HG02870 (cell line): ENCODE data around the gene RGS16.

Source experiments
- ATAC-seq: cut with Tn5 transposase; IDR thresholded peaks from one replicate; pipeline ENCODE4 v1.9.1; 2021; ENCODE audit warnings: mild to moderate bottlenecking, moderate library complexity; ENCODE audit not compliant: unreplicated experiment

The RGS16 gene

GRCh38 chr1:182630586-182630985 is 26.4 kb upstream of the RGS16 start:
- ATAC-seq: no peak

DNA sequence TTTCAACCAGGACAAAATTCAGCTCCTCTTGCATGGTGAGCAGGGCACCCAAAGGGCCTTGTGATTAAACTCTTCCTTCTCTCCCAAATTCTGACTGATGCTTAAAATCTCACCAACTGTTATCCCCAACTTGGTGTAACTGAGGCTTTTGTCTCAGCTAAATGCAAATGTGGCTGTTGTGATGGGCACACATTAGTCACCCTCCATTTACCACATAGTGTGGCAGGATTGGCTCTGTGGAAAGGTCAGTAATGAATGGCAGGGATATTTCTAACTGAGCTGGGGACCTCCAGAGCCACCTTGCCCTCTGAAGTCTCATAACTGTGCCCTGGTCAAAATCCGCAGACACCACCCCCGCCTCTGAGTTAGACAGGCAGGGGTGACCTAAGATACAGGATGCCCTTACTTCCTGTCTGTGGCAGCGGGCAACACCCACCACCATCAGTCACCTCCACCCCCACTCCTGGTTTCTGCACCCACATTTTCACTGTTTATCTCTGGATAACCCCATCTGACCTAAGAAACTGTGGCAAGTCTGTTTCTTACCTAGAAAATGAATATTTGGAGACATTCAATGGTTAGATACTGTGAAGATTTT is 25.4 kb upstream of the RGS16 start:
- no peak for ATAC-seq

DNA sequence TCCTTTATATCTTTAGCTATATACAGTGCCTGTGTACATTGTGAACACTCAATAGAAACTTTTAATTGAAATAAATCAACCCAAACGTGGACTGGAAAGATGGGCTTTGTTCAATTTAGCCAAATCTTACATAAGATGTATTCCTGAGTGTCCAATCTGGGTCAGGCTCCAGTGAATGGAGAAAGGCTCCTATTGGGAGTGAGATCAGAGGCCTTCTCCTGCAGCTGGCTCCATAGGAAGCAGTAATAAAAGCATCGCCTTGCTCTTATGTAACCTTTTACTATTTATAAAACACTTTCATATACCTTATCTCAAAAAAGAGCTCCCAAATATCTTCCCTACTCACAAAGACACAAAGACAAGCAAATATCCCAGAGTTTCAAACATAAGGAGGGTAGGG is 24.9 kb upstream of the RGS16 start:
- no peak for ATAC-seq

GRCh38 chr1:182628657-182629056 is 24.5 kb upstream of the RGS16 start:
- ATAC-seq: no peak

DNA sequence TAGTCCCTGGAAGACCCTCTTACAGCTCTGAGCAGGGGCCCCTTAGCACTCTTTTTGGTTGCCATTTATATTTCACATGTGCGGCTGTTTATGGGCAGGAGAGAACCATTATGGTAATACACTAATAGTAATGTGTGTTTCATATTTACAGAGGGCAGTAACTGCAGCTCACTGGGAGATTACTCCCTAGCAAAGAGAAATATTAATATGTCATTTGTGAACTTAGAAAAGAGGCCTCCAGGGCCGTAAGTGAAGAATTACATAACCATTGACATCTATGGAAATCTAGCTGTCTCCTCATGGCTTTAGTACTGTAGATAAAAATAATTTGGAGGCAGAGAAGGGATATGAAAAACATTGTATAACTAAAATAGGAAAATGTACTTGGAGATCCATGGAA is 23.4 kb upstream of the RGS16 start:
- ATAC-seq: no peak

DNA sequence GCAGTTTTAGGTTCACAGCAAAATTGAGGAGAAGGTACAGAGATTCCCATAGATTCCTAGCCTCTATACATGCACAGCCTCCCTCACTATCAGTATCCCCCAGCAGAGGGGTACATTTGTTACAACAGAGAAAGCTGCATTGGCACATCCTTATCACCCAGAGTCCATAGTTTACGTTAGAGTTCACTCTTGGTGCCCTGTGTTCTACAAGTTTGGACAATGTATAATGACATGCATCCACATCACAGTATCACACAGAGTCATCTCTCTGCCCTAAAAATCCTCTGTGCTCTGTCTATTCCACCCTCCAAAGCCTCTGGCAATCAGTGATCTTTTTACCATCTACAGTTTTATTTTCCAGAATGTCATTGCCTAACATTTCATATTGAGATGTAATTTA is 22.3 kb upstream of the RGS16 start:
- ATAC-seq: no peak

DNA sequence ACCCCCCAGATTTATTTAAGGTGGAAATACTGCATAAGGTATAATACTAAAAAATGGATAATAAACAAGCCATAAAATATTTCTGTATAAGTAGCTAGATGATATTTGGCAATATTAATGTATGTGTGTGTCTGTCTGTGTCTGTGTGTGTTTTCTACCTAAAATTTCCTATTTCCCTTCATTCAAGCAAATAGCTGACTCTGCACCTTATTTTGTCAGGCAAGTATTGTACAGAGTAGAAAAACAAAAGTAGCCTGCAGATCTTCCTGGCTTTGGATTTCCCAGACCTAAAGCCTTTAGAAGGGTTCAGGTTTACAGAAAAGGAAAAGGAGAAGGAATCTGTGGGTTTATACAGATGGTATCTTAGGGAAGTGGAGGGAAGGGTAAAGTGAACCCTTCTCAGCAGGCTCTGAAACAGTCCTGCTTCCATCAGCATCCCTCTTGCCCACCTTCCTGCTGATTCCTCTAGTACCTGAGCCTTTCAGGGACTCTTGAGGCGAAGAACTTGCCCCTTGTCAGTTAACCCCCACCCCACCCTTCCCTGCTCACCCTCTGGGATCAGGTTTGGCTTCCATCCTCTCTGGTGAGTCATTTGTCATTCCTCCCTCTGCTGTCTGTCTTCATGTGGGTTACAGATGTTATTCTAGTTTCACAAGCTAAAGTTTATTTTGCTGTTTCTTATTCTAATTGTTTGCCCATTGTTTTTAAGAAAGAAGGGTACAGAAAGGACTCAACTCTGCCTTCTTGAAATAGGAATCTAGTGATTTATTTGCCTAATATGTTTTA is 21.7 kb upstream of the RGS16 start:
- no peak for ATAC-seq

GRCh38 chr1:182625024-182625423 is 20.8 kb upstream of the RGS16 start:
- ATAC-seq: no peak

DNA sequence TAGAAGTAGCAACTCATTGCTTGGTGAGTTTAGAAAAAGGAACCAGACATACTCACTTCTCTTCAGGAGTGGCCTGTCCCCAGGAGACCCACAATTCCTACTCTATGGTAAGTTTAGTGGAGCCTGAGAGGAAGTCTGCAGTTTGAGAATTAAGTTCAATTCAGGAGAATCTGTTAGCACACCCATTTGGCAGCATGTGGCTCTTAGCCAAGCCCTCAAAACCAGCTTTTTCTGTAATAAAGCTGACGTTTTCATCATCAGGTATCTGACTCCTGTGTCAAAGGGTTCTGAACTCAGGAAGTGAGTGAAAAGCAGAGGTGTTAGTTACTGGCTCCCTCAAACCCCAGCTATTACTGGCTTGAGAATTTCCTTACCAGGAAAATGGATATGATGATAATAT is 20.4 kb upstream of the RGS16 start:
- no peak for ATAC-seq

- peak; percentile 77 for ATAC-seq
Observed at GRCh38 chr1:182622901-182623528, 18.8 kb upstream of the RGS16 start.

DNA sequence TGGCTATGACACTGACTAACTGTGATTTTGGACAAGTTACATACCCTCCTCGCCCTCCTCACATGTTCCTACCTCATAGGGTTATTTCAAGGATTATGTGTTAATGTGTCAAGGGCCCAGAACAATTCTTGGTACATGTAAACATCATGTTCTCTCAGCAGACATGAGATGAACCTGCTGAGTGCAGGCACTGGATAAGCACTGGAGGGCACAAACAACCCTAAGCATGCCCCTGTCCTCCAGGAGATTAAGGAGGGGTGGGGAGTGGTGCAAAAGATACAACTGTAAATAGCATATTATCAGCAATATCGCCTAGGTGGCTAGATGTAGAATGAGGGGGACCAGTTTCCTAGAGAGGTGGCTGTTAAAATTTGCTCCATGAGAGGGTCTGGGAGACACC is 17.7 kb upstream of the RGS16 start:
- no peak for ATAC-seq

DNA sequence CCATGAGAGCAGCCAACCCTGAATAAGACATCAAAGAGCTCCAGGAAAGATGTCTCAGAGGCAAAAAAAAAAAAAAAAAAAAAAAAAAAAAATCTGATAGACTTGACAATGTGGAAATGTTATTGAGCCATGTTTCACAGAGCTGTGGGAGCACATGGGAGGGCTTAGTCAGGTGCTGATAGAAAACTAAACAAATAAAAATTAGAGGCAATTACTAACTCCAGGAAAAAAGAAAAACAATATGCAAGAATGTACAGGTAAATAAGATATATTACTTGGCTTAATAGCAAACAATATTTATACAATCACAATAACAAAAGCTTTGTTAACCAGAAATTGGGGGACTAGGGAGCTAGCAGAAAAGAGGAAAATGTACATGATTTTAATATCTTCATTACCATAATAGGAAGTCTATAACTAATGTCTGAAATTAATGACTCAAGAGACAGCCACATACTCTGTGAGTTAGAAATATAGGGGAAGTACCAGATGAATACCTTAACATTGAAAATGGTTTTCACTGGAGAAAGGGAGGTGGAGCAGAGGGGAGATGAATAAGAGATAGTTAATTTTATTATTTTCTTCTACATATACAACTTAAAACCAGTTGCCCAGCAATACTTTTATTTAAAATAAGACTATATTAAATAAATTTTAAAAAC is 16.9 kb upstream of the RGS16 start:
- no peak for ATAC-seq

DNA sequence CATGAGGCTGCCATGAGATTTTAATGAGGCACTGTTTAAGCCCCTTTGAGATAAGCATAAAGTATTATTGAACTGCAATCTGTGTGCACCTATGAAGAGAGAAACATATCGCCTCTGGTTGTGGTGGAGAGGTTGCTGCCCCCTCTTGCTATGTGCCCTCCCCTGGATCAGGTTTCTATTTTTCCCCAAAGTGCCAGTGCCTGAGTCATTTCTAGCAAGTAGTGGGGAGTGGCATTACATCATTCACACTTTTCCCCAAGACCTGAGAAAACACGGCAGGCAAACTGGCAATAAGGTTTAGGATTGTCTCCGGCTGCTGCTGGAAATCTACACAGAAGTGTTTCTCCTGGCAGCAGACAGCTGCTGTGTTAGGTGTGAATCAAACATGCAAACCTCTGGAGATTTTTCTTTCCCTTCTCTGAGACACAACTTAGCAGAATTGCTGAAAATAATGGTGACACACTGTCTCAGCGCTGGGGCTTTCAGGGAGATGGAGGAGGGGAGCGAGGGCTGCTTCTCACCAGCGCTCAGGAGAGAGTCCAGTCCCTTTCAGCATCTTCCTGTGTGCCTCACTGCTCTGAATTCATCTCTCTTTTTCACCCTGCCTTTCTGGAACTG is 13.7 kb upstream of the RGS16 start:
- ATAC-seq: no peak

GRCh38 chr1:182617014-182617429 is 12.8 kb upstream of the RGS16 start:
- no peak for ATAC-seq

GRCh38 chr1:182616130-182617013 is 12.2 kb upstream of the RGS16 start:
- ATAC-seq: peak; percentile 76

DNA sequence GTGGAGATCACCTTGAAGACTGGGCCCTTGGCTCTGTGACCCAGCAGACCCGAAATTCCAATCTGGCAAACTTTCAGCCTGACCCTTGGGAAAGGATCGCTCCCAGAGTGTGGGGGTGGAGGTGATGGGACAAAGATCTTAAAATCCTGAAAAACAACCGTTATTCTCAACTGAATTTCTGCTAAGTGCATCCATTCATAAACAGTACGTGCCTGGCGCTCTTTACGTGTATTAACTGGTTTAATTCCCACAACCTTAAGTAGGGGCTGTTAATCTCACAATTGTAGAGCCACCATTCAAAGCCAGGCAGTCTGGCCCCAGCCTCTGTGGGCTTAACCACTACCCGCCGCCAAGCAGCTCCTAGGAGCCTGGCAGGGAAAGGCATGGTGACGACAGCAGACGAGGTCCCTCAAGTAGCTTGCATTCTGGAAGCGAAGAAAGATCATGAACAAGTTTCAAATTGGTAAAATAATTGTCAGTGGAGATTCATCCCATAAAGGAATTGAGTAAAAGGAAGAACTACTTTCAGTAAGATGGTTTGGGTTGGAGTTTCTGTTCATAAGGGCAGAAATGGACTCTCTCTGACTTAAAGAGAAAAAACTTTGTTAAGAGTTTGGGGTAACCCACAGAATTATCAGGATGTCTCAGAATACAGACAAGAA is 11.4 kb upstream of the RGS16 start:
- peak; percentile 30 for ATAC-seq

DNA sequence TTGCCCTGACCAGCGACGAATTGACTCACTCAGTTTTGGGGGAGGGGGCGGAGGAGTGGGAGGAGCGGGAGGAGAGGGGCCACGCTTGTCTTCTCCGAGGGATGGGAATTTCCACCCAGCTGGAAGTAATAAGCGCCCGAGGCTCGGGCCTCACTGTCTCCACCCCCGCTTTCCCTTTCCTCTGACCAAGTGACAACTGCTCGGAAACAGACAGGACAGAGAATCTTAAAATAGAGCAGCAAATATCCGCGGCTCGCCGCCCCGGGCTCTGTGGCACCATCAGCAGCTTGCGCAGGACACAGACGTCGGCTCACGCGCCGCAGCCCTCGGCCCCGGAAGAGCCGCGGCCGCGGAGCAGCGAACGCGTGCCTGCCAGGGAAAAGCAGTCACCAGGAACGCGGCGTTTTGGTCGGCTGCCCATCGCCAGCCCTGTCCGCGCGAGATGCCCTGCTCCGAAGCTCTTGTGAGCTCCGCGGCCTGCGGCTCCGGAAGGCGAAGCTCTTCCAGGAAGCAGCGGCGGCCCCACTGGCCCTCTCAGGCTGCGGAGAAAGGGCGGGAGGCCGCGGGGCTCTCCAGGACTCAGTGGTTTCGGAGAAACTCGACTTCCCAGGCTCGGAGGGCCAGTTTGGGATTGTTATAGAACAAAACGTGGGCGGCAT is 10.7 kb upstream of the RGS16 start:
- ATAC-seq: no peak

GRCh38 chr1:182611787-182612186 is 7.6 kb upstream of the RGS16 start:
- ATAC-seq: no peak

- ATAC-seq: no peak
Observed at GRCh38 chr1:182611326-182611725, 7.1 kb upstream of the RGS16 start.
